Fibroblast of gingiva (primary cell): ENCODE data around the gene TEX54.
"Not testable (repeated sequence)": the region's sequence is repeated elsewhere in the genome, so short reads cannot be mapped to it uniquely, and the experiment has no call there.

Experiments used
- DNase-seq: peaks from one replicate; pipeline ENCODE4 v3.0.0-alpha.2; 2011; ENCODE audit warnings: low read depth

The TEX54 gene

GRCh38 chr11:62831520-62832335 is 913 bp downstream of the TEX54 start, which contains the start of gene STX5:
Gene STX5 (minus strand): TSS chr11:62832051. CDS start chr11:62831243, 808 bp downstream.
- DNase-seq: peak; percentile 98

DNA sequence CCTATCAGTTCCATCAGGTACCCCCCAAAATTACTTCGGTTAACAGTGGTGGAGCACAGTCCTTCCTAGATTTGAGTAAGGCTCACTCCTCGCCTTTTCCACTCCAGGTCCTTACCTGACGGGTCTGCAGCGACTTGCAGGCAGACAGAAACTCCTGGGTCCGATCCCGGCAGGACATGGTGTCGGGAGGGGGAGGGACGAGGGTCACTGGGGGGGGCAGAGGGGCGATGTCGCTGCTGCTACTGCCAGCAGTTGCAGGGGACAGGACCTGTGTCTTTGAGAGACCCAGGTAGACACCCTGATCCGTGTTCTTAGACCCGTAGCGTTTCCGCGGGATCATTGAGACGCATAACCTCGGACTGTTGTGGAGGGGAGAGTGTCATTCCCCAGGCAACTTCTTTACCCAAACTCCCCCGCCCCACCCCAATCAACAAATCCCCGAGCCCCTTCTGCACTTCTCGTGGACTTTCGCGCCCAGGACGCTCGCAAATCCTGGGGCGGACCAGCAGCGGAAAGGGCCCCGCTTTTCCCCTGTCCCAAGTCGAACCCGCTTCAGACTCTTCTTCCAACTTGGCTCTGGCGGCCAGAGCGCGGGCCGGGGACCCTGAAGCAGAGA is 1.6 kb downstream of the TEX54 start:
- DNase-seq: no peak

DNA sequence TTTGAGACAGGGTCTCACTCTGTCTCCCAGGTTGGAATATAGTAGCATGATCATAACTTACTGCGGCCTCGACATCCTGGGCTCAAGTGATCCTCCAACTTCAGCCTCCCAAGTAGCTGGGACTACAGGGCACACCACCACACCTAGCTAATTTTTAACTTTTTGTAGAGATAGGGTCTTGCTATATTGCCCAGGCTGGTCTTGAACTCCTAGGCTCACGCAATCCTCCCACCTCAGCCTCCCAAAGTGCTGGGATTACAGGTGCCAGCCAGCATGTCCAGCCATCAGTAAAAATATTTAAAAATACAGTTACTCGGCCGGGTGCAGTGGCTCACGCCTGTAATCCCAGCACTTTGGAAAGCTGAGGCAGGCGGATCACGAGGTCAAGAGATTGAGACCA is 4.5 kb downstream of the TEX54 start:
- DNase-seq: not testable (repeated sequence)

- no peak for DNase-seq
These were observed 9.0 kb downstream of the TEX54 start for GRCh38 chr11:62823677-62824076.

DNA sequence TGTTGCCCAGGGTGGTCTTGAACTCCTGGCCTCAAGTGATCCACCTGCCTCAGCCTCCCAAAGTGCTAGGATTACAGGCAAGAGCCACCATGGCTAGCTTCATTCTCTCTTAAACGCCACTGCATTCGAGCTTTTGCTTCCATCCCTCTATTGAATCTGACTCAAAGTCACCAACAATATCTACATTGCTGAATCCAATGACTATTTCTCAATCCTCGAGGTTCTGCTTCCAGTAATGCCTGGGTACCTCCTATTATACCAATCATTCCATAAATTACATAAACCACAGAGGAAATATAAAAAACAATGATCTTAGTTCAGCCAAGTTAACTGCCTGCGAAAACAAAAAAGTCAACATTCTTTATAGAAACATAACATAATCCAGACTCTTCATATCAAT is 15.5 kb downstream of the TEX54 start:
- no peak for DNase-seq

GRCh38 chr11:62816557-62816956 is 16.1 kb downstream of the TEX54 start:
- DNase-seq: no peak

- no peak for DNase-seq
These were observed 21.0 kb downstream of the TEX54 start for GRCh38 chr11:62811659-62812058.

- no peak for DNase-seq
These were observed 21.9 kb downstream of the TEX54 start for GRCh38 chr11:62810748-62811147.

DNA sequence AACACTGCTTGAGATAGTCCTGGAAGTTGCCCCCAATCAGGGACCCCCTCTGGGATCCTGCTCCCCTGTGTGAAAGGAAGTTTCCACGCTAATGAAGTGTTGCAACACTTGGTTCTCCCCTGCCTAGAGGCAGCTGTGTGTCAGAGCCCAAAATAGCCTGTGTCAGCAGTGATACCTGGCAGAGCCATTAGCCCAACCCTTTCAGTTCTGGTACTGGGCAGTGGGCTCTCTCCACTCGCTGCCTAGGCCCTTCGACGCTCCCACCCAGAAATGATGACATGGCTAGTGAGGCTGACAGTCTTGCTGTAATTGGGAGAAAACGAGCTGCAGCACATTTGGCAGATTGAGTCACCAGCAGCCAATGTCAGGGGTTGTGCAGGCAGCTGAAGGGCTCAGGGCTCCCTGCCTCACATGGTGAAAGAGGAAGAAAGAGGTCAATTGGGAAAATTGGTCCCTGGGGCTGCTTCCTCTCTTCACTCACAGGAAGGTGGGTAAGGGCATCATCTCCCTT is 26.0 kb downstream of the TEX54 start:
- peak; percentile 41 for DNase-seq

DNA sequence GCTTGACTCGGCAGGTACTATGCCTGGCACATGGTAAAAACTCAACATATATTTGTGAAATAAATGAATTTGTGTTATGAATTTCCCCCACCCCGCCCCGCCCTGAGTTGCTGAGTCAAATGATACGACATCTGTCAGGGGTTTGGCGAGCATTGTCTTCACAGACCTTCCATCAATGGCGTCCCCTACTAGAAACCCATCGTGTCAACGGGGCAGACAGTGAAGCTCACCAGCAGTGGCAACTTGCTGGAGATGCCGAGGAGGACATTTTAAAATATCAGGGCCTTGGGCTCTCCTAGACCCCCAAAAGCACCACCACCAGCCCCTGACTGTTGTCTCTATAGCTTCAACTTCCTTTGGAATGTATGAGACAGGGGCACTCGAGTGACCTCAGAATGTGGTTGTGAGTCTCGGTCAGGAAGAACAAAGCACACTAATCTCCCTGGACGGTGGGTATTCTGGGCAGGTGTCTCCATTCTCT is 26.6 kb downstream of the TEX54 start:
- DNase-seq: no peak

DNA sequence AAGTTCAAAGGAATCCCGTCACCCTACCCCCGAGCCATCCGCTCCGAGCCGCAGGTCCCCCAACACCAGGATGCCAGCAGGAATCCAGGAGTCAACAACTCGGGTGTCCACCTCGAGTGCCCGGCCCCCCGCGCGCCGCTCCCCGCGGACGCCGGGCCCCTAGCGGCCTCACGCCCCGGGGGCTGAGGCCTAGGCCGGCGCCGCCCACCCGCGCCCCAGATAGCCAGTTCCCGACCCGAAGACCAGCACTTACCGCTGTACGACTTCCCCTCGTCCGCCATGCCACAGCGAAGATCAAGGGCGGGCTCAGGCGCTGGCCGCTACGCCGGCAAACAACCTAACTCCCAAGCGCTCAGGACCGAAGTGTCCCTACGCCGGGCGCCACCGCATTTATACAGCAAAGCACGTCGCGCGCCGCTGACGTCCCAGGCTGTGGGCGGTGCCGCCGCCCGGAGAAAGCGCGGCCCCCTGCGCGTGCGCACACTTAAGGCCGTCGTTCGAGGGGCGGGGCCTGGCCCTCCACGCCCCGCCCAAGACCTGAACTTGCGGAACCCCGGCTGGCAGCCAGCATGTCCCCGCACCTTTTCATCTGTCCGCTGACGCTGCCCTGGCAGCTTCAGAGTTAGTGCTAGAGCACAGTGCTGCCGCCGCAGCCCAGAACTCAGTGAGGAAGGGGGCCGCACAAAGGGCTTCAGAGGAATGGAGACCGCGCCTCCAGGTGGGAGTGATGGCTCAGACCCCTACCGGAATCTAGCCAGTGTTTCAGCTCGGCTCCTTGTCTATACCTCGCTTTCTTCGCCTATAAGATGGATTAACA is 27.4 kb downstream of the TEX54 start, which contains the start of gene NXF1:
Gene NXF1 (minus strand): TSS at position 365 of the 817 bp plus-strand sequence. CDS start 84 bp downstream, at position 281.
- DNase-seq: peak; percentile 95

- peak; percentile 26 for DNase-seq
These were observed 28.1 kb downstream of the TEX54 start for GRCh38 chr11:62804310-62805075.

- no peak for DNase-seq
These were observed 31.6 kb downstream of the TEX54 start for GRCh38 chr11:62801071-62801470.

DNA sequence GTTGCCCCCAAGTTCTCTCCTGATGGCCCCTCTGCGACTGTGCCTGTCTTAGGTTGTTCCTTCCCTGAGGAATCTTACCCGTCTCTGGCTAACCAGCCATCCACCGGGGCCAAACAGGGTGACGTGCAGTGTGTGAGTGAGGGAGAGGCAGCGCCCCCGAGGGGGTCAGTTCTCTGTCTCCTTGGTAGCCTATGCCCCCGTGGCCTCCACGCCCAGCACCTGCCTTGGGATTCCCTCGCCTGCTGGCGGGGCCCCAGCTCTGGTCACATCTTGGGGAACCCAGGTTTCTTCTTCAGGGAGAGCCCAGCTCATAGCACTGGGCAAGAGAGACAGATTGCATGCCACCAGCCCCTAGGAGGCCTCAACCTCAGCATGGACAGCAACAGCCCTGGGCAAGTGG is 33.2 kb downstream of the TEX54 start:
- no peak for DNase-seq

DNA sequence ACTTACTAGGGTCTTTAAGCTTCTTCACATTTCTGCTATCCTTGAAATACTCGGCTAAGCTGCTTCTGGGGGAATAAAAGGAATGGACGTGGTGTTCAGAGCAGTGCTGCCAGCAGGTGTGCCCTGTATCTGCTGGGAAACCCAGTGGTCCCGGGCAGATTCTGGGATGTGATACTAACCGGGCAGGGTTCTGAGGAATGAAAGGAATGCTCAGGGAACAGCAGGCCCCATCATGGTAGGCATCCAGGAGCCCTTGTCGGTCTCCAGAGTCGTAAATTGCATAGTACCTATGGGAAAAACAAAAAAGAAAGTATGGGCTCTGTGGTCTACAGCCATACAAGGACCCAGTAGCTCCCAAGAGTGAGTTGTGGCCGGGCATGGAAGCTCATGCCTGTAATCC is 36.4 kb downstream of the TEX54 start:
- no peak for DNase-seq

GRCh38 chr11:62794201-62794775 is 38.4 kb downstream of the TEX54 start:
- no peak for DNase-seq

GRCh38 chr11:62792202-62792575 is 40.5 kb downstream of the TEX54 start:
- no peak for DNase-seq

DNA sequence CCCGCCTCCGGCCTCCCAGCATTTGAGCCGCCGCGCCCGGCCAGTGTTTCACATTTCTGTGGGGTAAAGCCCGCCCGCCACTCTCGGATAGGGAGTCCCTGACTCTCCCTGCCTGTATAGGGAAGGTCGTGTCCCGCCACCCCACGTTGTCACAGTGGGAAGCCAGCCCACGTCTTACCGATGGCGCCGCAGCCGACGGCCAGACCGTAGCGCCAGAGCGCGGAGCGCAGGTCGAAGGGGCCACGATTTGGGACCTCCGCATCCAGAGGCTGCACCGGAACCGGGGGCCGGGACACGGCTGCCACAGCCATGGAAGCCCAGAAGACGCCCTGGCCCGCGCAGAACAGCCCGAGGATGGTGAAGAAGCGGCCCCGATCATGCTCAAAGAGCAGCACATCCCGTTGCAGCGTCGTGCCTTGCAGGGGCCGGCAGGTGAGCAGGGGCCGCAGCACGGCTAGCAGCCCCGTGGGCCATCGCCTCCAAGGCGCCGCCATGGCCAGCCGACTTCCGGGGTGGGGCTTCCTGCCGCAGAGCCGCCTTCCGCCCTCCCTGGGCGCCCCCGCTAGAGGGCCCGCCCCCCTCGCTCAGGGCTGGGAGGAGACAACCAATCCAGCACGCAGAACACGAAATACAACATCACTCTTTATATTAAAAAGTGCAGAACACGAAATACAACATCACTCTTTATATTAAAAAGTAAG is 41.0 kb downstream of the TEX54 start, which contains the start of gene TMEM223:
Gene TMEM223 (minus strand): TSS at position 506 of the 701 bp plus-strand sequence. CDS start 12 bp downstream, at position 494.
- DNase-seq: peak; percentile 77

DNA sequence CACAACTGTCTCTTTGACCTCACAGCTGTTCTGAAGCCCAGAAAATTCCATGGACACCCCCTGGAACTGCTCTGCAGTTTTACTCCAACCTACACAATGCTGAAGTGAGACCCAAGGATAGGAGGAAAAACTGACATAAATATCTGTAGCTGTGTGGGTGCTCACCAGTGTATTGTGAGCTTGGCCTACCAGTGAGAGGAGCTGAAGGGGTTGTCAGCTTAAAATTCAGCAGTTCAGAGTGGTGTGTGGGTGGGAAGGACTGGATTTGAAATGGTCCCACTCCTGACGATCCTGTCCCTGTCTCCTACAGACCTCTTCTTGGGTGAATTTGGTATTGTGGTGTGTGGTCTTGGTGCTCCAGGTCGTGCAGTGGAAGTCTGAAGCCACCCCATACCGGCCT is 43.1 kb downstream of the TEX54 start:
- no peak for DNase-seq

GRCh38 chr11:62788991-62789390 is 43.6 kb downstream of the TEX54 start:
- DNase-seq: no peak
